HG02678 (cell line): ENCODE measurements around the gene KRT77.
"Not testable (repeated sequence)": the region's sequence is repeated elsewhere in the genome, so short reads cannot be mapped to it uniquely, and the experiment has no call there.

Experiments used
- ATAC-seq: cut with Tn5 transposase; IDR thresholded peaks from one replicate; pipeline ENCODE4 v1.9.1; 2021; ENCODE audit warnings: mild to moderate bottlenecking, moderate library complexity; ENCODE audit not compliant: unreplicated experiment

Gene KRT77

DNA sequence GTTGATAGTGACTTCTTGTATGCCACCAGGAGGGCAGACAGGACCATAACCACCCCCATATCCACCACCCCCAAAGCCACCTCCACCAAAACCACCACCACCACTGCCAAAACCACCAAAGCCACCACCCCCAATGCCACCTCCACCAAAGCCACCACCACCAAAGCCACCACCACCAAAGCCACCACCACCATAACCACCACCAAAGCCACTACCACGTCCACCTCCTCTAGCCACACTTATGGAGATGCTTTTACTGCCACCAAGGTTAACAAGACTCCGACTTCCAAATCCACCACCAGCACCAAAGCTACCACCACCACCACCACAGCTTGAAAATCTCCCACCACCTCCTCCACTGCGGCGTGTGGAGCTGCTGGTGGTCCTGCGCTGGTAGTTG is 23.4 kb downstream of the KRT77 start:
- no peak for ATAC-seq

DNA sequence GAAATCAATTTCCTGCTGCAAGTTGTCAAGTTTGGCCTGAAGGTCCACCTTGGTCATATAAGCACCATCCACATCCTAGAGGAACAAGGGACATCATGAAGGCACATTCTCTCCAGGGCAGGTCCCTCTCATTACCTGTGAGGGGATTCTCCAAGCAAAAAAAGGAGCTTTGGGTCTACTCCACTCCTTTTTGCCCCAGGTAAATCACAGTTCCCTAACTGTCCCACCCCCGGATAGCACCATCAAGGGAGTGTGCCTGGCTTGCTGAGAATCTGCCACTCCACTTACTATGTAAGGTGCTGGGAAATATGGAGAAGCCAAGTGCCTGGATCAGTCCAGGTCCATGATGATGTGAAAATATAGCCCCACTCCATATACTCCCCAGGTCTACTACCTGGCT is 25.7 kb downstream of the KRT77 start:
- ATAC-seq, result no peak

DNA sequence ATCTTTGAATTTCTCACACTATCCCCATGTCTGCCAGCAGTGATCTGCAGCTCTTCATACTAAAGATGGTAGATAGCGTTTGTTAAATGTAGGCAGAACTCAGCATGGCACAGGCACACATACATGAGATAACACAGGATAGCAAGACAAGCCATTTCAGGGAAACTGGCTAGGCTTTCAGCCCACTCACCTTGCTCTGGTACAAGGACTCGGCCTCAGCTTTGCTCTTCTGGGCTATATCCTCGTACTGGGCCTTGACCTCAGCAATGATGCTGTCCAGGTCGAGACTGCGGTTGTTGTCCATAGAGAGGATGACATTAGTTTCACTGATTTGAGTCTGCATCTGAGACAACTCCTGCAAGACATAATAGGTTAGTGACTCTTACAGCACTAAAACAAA is 26.2 kb downstream of the KRT77 start:
- no peak for ATAC-seq

DNA sequence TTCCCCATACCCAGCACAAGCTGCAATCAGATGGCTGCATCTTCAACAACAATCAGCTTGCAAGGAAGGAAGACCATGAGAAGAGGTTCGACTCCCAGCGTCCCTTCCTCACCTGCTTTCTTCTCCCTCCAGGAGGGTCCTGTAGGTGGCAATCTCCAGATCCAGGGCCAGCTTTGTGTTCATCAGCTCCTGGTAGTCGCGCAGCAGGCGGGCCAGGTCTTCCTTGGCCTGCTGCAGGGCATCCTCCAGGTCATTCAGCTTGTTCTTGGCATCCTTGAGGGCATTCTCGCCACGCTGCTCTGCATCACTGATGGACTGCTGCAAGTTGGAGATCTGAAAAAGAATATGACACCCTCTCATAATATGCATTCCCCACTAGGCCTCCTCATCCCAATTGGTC is 27.2 kb downstream of the KRT77 start:
- ATAC-seq, result no peak

DNA sequence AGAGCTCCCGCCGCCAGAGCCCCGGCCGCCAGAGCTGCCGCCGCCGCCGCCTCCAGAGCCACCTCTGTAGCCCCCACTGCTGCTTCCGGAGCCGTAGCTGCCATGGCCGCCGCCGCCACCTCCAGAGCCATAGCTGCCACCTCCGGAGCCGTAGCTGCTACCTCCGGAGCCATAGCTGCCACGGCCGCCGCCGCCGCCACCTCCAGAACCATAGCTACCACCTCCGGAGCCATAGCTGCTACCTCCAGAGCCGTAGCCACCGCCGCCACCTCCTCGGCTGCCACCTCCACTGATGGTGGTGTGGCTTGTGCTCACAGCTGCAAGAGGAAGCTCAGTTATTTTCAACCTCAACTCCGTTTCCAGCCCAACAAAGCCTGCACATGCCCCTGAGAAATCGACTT is 28.0 kb downstream of the KRT77 start:
- ATAC-seq, result no peak

DNA sequence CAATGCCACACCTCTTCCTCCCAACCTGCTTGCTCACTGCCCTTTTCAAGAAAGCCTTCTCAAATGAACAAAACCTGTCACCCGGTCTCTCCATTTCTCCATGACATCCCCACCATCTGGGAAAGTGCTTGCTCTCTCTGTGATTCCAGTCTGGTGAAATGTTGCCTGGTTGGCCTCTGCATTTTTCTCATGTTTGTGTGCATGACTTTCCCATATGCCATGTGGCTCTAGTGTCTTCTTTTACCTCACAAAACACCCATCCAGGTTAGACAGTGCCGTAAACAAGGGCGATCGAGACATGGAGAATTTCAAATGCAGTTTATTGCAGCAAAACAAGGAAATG is 28.9 kb downstream of the KRT77 start:
- no peak for ATAC-seq

DNA sequence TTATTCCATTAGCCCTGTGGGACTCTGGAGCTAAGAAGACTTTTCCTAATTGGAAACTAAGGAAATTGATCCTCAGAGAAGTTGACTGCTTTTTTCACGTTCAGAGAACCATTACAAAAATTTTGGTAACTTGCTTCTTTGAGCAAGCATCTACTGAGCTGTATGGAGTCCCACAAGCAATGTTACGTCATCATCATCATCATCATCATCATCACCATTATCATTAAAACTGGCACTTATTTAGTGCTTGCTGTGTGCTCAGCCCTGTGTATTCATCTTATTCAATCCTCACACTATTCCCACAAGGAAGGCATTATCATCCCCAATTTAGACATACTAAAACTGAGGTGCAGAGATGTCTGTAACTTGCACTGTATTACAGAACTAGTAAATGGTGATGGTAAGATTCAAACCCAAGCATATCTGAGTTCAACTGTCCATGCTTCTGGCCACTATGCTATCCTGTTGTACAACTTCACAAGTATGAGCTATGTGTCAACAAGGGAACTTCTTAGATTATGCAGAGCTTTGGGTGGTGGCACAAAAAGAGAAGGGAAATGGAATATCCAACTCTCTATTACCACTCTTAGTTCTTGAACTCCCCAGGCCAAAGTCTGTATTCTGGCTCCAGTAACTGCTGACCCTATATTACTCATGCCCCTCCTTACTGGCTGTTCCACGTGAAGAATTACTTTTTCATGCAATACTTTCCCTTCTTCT is 29.5 kb downstream of the KRT77 start:
- ATAC-seq, result no peak

DNA sequence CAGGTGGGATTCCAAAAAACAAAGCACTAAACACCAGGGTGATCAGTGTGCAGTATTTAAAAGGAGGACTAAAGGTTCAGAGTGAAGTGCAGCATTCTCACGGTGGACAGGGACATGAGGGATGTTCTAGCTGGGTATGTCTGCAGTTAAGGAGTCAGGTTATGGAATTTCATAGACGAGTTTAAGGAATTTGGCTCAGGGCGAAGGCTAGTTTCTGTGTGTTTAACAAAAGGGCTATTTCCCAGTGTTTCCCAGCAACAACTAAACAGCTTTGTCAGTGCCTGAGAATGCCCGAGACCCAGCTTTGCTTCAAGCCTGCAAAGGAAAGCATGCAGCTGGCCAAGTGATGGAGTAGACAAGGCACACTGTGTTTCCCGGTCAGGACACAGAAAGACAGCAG is 30.1 kb downstream of the KRT77 start:
- no peak for ATAC-seq

DNA sequence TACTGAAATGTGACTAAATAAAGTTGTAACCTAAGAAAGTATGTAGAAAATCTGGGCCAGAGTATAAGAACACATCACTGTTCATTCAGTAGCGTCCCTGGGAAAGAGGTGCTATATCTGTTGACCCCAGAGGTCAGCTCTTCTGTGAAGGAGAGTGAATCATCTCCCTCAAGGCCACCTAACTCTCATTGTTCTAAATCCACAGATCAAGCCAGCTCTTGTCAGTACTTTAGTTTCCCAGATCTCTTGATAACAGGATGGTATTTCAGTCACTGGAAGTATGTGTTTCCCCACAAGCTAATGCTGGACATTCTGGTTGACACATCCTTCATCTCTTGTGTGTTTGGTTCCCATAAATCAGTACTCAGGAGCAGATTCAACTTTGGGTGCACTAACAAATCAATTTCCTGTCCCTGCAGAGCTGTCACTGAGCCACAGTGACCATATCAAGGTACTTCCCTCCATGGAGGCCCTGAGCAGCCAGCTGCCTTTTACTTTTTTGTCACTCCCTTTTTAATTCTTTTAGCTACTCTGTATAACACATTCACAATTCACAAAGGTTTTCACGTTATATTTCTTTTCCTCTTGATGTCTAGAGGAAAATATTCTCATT is 30.9 kb downstream of the KRT77 start:
- no peak for ATAC-seq

DNA sequence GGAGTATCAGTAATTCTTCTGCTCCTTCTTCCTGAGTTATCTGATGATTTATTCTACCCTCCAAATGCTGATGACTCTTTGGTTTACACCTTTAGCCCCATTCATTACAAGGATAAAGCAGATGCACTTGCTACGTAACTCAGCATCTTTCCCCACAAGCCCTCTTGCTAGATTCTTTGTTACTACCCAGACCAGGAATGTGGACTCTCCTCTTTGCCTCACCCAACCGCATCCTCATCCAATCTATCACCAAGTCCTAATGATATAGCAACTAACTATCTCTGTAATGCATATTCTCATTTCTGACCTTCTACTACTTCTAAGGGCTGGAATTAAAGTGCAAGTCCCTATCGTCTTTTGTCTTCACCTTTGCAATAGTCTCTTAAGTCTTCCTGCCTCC is 32.4 kb downstream of the KRT77 start:
- no peak for ATAC-seq

DNA sequence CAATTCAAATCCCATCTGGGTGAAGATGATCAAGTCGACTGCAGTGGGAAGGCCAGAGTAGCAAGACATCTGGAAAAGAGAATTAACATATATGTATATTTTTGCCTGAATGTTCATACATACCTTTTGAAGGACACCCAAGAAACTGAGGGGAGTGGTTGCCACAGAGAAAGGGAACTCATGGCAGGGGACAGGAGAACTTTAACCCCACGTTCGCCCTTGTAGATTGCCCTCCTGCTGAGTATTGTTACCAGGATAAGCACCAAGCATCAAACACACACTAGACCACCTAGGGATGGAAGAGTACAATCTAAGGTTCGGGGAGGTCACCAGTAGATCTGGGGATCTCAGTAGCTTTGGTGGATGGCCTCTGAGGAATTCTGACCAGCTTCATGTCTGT is 32.8 kb downstream of the KRT77 start:
- ATAC-seq, result no peak

DNA sequence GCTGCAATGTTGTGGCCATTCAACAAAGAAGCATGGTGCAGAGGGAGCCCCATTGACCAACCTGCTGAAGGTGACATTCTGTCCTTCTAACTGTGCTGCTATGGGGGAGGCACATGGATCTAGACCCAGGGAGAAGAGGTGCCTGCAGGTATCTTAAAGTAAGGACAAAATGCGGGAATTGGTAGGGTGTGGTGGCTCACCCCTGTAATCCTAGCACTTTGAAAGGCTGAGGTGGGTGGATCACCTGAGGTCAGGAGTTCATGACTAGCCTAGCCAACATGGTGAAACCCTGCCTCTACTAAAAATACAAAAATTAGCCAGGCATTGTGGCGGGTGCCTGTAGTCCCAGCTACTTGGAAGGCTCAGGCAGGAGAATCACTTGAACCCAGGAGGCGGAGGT is 33.4 kb downstream of the KRT77 start:
- ATAC-seq, result not testable (repeated sequence)

DNA sequence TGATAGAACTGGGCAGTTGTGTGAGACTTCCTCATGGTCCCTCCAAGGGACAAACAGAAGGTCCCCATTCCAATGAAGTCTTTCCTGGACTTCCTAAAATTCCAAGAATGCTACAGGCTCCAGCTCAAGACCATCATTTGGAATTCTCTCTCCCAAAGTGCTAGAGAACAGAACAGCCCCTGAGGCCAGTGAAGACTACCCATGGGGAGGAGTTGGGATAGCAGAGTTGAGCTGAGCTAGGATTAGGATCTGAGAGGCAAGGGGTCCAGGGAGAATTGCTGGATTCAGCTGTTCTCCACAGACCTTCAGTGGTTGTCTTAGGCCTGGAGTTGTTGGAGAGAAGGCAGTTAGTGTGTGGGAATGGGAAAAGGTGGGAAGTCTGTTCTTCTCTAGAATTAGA is 33.9 kb downstream of the KRT77 start:
- ATAC-seq, result no peak

DNA sequence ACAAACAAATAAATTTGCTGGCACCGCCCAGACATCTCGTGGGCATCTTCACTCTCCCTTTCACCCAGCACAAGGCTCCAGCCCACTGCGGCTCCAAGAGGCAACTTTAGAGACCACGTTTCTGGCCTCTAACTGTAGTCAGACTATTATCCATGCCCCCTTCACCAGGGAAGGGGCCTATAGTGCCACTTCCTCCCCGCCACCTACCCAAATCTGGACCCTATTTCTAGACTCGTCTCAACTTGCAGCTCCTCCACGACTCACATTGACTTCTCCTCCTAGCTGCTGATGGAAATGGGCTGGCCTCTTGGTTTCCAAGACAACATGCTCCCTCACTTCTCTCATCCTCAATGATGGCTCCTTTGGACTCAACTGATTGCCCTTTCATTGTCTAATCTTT is 35.4 kb downstream of the KRT77 start:
- ATAC-seq, result no peak

DNA sequence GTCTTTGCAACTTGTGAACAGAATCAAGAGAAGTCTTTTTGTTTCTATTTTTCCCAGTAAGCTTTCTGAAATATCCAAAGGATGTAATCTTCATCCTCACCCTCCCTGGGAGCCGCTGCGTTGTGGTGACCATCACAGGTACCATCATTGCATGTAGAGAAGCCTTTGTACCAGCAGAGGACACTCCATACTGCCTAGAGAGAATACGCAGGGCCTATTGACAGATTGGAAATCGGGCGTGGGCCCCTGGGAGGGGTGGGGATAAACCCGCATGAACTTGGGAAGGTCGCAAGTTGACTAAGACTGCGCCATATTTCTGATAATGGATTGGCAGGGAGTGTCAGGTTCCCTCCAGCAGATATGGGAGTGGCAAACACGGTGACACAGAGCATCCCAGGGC is 35.8 kb downstream of the KRT77 start:
- ATAC-seq, result no peak

DNA sequence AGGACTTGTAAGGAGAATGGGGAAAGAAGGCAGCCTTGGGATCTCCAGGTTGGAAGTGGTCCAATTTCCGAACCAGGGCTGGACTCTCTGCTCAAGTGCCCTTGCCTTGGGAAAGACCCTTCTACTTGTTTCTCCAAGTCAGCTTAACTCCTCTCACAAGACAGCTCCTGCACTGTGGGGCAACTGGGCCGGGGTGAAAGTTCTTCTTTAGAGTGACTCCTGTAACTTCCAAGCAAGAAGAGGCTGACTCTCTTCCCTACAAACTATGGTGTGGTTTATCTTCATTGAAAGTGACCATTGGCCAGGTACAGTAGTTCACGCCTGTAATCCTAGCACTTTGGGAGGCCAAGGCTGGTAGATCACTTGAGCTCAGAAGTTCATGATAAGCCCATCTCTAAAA is 36.9 kb downstream of the KRT77 start:
- ATAC-seq, result no peak

DNA sequence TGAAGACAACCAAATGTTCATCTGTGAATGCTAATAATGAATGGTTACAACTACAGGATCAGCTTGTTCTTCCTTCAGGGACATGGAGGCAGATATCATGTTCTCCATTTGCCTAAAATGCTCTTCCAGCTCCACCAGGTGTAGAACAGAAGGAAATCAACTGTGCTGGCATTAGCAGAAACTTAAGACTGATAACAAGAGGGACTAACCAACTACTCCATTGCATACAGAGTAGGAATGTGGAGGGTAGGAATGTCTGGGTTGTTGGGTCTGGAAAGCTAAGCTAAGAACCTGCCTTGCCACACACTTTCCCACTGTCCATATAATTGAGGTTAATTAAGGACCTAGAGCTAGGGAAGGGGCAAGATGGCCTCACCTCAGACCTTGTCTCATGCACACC is 39.9 kb downstream of the KRT77 start:
- ATAC-seq, result no peak

DNA sequence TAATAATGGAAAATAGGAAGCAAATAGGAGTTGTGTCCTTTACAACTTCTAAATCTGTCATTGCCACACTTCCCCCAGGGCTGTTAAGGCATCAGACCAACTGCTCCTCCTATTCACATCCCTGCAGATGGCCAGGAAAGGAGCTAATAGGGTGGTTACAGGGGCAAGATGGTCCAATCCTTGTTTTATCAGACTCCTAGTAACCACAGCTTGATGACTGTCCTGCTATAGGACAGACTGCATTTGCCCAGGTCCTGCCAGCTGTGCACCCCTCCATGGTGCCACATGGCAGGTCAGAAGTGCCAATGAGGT is 40.5 kb downstream of the KRT77 start:
- ATAC-seq, result no peak

DNA sequence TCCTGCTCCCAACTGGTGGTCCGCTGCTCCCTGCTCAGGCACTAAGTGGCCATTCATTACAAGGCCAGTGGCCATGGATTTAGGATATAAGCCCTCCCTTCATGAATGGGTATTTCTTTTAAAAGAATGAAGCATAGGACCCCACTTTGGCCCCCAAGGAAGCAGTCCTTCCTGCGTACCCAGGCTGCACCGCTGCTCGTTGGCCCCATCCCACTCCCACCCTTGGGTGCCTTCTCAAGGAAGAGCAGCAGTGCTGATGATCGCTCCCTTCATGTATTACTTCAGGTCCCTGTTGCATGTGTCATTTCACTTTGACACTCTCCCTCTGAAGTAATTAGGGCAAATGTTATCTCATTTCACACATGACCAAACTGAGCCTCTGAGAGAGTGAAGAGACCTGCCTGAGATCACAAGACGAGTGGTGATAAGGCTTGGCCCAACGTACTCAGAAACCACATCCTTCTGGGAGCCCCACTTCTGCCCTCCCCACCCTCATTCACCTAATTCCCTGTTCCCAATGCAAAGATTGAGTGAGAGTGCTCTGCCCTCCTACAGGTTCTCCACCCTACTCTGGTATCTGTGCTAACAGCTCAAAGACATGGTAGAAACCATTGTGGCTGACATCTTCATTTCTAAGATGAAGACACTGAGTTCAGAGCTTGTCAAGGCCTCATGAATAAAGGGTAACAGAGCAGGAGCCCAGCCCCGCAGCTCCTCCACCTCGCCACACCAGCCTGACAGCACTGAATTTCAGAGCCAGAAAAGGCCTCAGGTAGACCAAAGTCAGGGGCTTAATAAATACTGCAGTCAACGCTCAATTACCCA is 41.0 kb downstream of the KRT77 start:
- ATAC-seq, result no peak

DNA sequence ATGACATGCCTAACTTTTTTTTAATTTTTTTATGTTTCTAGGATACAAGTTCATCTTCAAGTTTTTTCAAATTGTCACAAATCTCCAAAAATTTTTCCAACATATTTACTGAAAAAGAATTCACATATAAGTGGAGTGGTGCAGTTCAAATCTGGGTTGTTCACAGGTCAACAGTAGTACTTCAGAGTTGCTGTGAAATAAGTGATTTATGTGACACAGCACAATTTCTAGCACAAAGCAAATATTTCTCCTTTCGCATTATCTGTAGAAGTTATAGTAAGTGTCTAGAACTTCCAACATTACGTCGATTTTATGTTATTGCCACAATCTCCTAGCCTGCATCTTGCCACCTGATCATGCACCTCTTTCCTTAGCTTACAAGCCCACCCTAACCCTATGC is 41.7 kb downstream of the KRT77 start:
- ATAC-seq, result no peak

DNA sequence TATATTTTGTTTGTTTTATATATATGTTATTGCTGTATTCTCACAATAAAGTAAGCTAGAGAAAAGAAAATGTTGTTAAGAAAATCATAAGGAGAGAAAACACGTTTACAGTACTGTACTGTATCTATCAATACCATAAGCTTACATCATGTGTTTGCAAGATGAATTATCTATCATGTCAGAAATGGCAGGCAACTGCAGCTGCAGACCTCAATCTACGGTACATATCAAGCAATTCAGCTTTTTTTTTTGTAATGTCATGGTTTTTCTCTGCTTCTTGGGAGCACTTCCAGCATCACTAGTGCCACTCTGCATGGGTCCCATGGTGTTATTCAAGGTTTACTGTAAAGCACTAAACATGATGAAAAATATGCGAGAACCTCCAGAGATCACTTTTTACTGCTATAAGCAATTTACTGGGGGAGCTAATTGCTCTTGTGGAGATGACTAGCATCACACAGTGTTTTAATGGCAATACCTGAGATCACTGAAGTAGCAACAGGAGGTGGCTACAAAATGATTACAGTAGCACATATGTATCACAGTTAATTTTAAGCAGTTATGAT is 42.3 kb downstream of the KRT77 start:
- no peak for ATAC-seq

DNA sequence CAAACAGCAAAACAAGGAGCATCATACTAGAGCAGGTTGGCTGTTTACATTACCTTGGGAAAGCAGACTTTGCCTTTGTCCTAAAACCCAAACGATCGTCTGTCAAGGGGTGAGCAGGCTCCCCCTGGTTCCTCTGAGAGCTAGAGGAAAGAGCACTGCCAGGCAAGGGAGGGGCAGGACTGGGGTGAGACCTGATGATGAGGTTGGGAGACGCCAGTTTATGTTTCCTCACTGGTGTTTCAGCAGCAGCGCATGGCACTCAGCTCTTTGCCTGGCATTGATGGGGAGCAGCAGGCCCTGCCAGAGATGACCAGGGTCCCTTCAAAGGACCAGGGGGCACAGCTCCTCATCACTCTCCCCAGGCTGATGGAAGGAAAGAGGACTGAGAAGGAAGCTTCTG is 43.4 kb downstream of the KRT77 start:
- ATAC-seq, result no peak
